Right lobe of liver (tissue), 6 donors: ENCODE results near the gene NYNRIN. TPM values are rescaled to one million over a fixed set of nuclear protein-coding genes. Genes with fewer than 3 reads are reported as not detected.
"Not testable (repeated sequence)": the region's sequence is repeated elsewhere in the genome, so short reads cannot be mapped to it uniquely, and the experiment has no call there.

Experiments used
- ATAC-seq, 4 donors: fragments of 200-7000 bp; cut with Tn5 transposase; one replicate each; pipeline ENCODE4 v1.9.1; 2020; ENCODE audit warnings: mild to moderate bottlenecking in 4 of 4, moderate library complexity in 4 of 4
- DNase-seq, 3 donors: peaks; one replicate each; pipeline ENCODE4 v3.0.0-alpha.2; 2020
- H3K27ac ChIP-seq, 3 donors: fragments of 200-600 bp; one replicate each; pipeline ENCODE4 v1.8.0; 2022
- H3K27me3 ChIP-seq, 2 donors: fragments of 200-600 bp; one replicate each; pipeline ENCODE4 v1.8.0; 2022
- H3K36me3 ChIP-seq, 4 donors: fragments of 200-600 bp; sonication (generic) in 1 of 4; one replicate each; pipeline versions ENCODE4 v1.5.1 to v1.8.0; 2017 to 2022; ENCODE audit warnings: control low read depth in 1 of 4
- H3K4me1 ChIP-seq, 4 donors: fragments of 200-600 bp; sonication (generic) in 1 of 4; one replicate each; pipeline versions ENCODE4 v1.5.1 to v1.8.0; 2017 to 2022; ENCODE audit warnings: control low read depth in 1 of 4
- H3K4me3 ChIP-seq, 3 donors: fragments of 200-600 bp; one replicate each; pipeline ENCODE4 v1.8.0; 2022
- H3K9me3 ChIP-seq, 4 donors: fragments of 200-600 bp; sonication (generic) in 1 of 4; one replicate each; pipeline versions ENCODE4 v1.5.1 to v1.8.0; 2017 to 2022; ENCODE audit warnings: control low read depth in 1 of 4
- CTCF ChIP-seq, 4 donors: fragments of 200-600 bp in 3 of 4; fragments of 450-650 bp in 1 of 4; IDR thresholded peaks; one replicate each; pipeline versions ENCODE4 v1.5.1 to v1.8.0; 2016 to 2022; ENCODE audit warnings: antibody characterized with exemption in 4 of 4, mild to moderate bottlenecking in 2 of 4
- POLR2A ChIP-seq: fragments of 450-650 bp; IDR thresholded peaks from one replicate; pipeline ENCODE4 v1.6.1; 2017; ENCODE audit warnings: antibody characterized with exemption, mild to moderate bottlenecking
- WGBS: methylation state at CpG from one replicate; pipeline ENCODE4 v1.1.6; 2018; ENCODE audit warnings: low coverage, low lambda C conversion rate; ENCODE audit not compliant: insufficient coverage; ENCODE audit errors: missing lambda C conversion rate; 5-methylcytosine and 5-hydroxymethylcytosine counted together
- intact Hi-C, 2 donors: fragments of 100-400 bp; cut with DNase I; formaldehyde crosslinking; loops; one replicate each; pipeline versions ENCODE4 v1.11.2 to v1.14.1; 2022
- total RNA-seq, 6 experiments: library from RNA; depleted of rRNA in 2 of 6; stranded (reverse); fragments of >200 nt in 2 of 6; fragmentation: NEBNext Ultra II Directional in 3 of 6; extraction: Animal tissue kit (Norgen Biotek cat#: 25700) in 3 of 6; gene quantifications; one replicate each; pipeline versions ENCODE4 v1.1.0 to v1.2.4, GENCODE V29; 2016 to 2023
- donor health status: DM: no; HTN: yes; CAD: no.
- donor health status: DM: no; HTN: no; CAD: no.
- donor health status: DM: no; HTN: no; CAD: no.
- donor health status: DM: no; HTN: yes; CAD: no.
- donor health status: DM: no; HTN: yes; CAD: no.

Gene NYNRIN
- total RNA-seq, 6 experiments from 2014 or later = 1.8 to 6.1 (median 2.7) TPM

DNA sequence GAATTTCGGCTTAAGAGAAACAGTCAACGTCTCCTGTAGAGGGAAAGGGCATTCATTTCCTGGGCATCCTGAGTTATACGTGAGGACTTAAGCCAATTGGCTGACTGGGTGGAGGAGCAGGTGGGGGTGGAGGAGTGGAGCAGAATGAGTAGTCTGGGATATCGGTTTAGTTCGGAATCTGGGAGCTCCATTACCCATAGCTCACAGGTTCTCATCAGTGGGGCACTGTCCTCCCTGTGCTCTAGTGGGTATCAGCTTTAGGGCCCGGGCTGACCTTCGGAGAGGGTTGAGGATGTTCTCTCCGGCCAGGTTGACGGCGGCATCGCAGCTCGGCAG is 43.1 kb downstream of the NYNRIN start:
- Histone ChIP-seq H3K36me3 (peaks cover 0 to 38% (median 13%) of the 10 kb centered on the region in 4 donors), H3K4me1 (peaks cover 0 to 17% (median 4%) of the 10 kb centered on the region in 4 donors), H3K27me3 (no peaks in the 10 kb centered on the region), H3K27ac (peak overlapping the region; percentile 98 to 99 (median 99)), H3K9me3 (no peaks in the 10 kb centered on the region), H3K4me3 (peak overlapping the region; percentile 61 to 72 (median 70))
- DNase-seq (no peak), ATAC-seq (no peak)
- WGBS = under 1% methylated on average over 12 of the region's 12 CpGs
- TF ChIP-seq CTCF (IDR thresholded peaks at IDR 0.05) = peak in 1 of 4 donors; percentile 2
- TF ChIP-seq POLR2A = no peak
- intact Hi-C loops = no loop called here

DNA sequence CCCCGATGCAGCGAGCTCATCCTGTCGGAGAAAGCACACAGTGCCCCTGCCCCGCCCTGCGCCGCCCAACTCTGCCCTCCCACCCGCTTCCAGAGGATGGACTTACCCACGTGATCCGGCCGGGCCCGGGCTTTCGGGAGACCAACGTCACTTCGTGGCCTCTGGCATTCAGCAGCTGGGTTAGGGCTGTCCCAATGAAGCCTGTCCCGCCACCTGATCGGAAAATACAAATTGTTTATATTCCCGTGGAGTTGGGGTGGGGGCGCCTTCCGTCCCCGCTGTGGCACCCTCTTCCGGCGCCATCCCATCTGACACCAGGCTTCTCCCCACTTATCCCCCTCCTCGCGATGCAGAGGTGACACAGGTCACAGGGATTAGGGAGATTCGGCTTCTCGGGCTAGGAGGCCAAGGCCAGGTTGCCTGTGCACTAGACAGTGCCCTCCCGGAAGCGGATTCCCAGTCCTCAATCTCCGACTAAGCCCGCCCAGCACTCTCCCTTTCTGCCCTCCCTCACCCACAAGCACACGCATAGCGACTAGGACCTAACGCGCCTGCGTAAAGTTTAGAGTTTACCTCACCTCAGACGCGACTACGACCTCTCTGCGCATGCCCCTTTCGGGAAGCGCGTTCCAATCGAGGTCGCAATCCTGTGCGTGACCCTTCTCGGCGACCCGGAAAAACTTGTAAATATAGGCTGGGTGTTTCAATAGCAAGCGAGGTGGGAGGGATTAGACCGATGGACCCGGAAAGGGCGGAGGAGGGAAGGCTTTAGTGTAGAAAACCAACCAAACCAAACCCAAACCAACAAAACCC is 43.6 kb downstream of the NYNRIN start, which contains the start of gene SDR39U1:
SDR39U1 (minus strand) TSS at position 537 of the 813 bp plus-strand sequence; CDS start at position 530, 7 bp downstream.
- no peaks in the 10 kb centered on the region for H3K27me3 ChIP-seq
- intact Hi-C loops = no loop called here
- ATAC-seq = peak; percentile 91 to 95 (median 94)
- no peaks in the 10 kb centered on the region for H3K9me3 ChIP-seq
- 0% methylated on average over 36 of the region's 52 CpGs for WGBS
- peak; percentile 96 to 98 (median 97) for DNase-seq
- peaks cover 0 to 32% (median 11%) of the 10 kb centered on the region in 4 donors for H3K36me3 ChIP-seq
- peak within 1 kb of the TSS; percentile 98 to 99 (median 99) for H3K27ac ChIP-seq
- H3K4me3 ChIP-seq = peak within 1 kb of the TSS; percentile 61 to 72 (median 70)
- peaks cover 0 to 11% (median 4%) of the 10 kb centered on the region in 4 donors for H3K4me1 ChIP-seq
- TF ChIP-seq CTCF (IDR thresholded peaks at IDR 0.05) (peak in 1 of 4 donors; percentile 1), POLR2A (peak; percentile 96)

DNA sequence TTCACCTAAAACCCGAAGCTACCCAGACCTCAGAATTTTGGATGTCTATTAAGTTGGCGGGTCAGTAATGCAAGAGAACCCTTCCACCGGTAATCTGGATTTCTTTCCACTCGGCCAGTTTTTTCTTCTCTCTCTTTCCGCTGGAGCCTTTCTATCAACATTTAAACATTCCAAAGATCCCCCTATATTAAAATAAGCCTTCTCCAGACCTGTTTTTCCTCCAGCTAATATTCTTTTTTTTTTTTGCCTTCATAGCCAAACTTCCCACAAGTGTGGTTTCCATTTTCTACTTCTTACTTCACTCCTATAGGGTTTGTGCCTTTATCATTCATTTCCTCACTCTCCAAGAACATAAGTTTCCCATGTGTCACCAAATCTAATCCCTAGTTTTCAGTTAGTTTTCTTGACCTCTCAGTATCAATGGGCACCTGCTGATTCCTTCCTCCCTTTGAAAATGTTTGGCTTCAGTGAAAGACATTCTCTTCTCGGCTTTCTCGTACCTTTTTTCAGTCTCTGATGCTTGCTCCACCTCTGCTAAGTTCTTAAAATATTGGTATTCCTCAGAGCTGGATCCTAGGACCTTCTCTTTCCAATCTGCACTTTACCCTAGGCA is 44.4 kb downstream of the NYNRIN start:
- peak overlapping the region; percentile 73 to 99 (median 98) for H3K27ac ChIP-seq
- peak overlapping the region; percentile 61 to 72 (median 70) for H3K4me3 ChIP-seq
- H3K27me3 ChIP-seq = no peaks in the 10 kb centered on the region
- 2% methylated on average over 6 of the region's 7 CpGs for WGBS
- DNase-seq (no peak), ATAC-seq (no peak)
- H3K9me3 ChIP-seq = no peaks in the 10 kb centered on the region
- peaks cover 0 to 11% (median 4%) of the 10 kb centered on the region in 4 donors for H3K4me1 ChIP-seq
- intact Hi-C loops = no loop called here
- TF ChIP-seq POLR2A (no peak), CTCF (IDR thresholded peaks at IDR 0.05) (no peak)
- H3K36me3 ChIP-seq = peaks cover 0 to 25% (median 8%) of the 10 kb centered on the region in 4 donors

DNA sequence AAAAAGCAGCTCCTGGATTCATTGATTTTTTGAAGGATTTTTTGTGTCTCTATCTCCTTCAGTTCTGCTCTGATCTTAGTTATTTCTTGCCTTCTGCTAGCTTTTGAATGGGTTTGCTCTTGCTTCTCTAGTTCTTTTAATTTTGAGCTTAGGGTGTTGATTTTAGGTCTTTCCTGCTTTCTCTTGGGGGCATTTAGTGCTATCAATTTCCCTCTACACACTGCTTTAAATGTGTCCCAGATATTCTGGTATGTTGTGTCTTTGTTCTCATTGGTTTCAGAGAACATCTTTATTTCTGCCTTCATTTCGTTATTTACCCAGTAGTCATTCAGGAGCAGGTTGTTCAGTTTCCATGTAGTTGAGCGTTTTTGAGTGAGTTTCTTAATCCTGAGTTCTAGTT is 52.0 kb downstream of the NYNRIN start:
- H3K4me1 ChIP-seq, intact Hi-C loops, H3K36me3 ChIP-seq, H3K4me3 ChIP-seq, H3K27me3 ChIP-seq, H3K27ac ChIP-seq, H3K9me3 ChIP-seq, DNase-seq, ATAC-seq: not testable (repeated sequence)
- WGBS = 67% methylated on average over 1 of the region's 2 CpGs

DNA sequence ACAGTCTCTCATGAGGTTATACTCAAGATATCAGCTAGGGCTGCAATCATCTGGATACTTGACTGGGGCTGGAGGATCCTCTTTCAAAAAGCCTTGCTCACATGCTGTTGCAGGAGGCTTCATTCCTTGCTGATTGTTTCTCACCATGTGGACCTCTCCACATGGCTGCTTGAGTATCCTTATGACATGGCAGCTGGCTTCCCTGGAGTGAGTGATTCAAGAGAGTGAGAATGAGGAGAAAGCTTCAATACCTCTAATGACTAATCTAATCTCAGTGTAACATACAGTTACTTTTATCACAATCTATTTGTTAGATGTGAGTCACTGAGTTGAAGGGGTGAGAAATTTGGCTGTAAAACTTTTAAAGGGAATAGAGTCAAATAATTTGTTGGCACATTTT is 58.2 kb downstream of the NYNRIN start:
- H3K36me3 ChIP-seq = no peaks in the 10 kb centered on the region
- no peaks in the 10 kb centered on the region for H3K9me3 ChIP-seq
- no peak overlapping the region for H3K4me3 ChIP-seq
- ATAC-seq (no peak), DNase-seq (no peak)
- no peaks in the 10 kb centered on the region for H3K4me1 ChIP-seq
- intact Hi-C loops = no loop called here
- no peak for TF ChIP-seq CTCF (IDR thresholded peaks at IDR 0.05)
- TF ChIP-seq POLR2A = no peak
- H3K27ac ChIP-seq = no peak overlapping the region
- no peaks in the 10 kb centered on the region for H3K27me3 ChIP-seq
